Measurements from ENCODE around the gene WNT4.

GRCh38 chr1:22105611-22106207 is 37.2 kb downstream of the WNT4 start:
- TF ChIP-seq, protein P1, sequence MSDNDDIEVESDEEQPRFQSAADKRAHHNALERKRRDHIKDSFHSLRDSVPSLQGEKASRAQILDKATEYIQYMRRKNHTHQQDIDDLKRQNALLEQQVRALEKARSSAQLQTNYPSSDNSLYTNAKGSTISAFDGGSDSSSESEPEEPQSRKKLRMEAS (IDR thresholded peaks at IDR 0.05; ENCODE audit: low read depth, low read length): no peak
- TF ChIP-seq CTCF (IDR thresholded peaks at IDR 0.05; ENCODE audit: low read depth, low read length) (peak; percentile 67), MYC (IDR thresholded peaks at IDR 0.05; ENCODE audit: low read depth, low read length) (no peak), POLR2A (IDR thresholded peaks at IDR 0.05; ENCODE audit: extremely low read depth, insufficient read length) (no peak)

All from NB4 (cell line).